Astrocyte (in vitro differentiated cells and primary cell): Measurements from ENCODE around the gene SHTN1. TPM values are rescaled to one million over a fixed set of nuclear protein-coding genes. Genes with fewer than 3 reads are reported as not detected.

Source experiments
- DNase-seq: peaks from one replicate; pipeline ENCODE4 v3.0.0-alpha.2; 2010; ENCODE audit warnings: low read depth
- FAIRE-seq: peaks from 2 replicates; lab custom pipeline; 2011; peaks lifted over from hg19 to GRCh38; lab: Jason Lieb, UNC
- H2AFZ ChIP-seq: 2 replicates; pipeline ENCODE4 v1.6.0; 2012; ENCODE audit warnings: low read depth, low read length, inconsistent platforms
- H3K27ac ChIP-seq: 2 replicates; pipeline ENCODE4 v1.5.1; 2011; ENCODE audit warnings: low read depth, low read length, inconsistent platforms
- H3K27me3 ChIP-seq: 2 replicates; pipeline ENCODE4 v1.6.0; 2011; ENCODE audit warnings: low read length, inconsistent platforms; ENCODE audit not compliant: insufficient read depth
- H3K36me3 ChIP-seq: 2 replicates; pipeline ENCODE4 v1.5.1; 2011; ENCODE audit warnings: low read length, inconsistent platforms; ENCODE audit not compliant: insufficient read depth
- H3K4me1 ChIP-seq: 2 replicates; pipeline ENCODE4 v1.5.1; 2011; ENCODE audit warnings: low read length, inconsistent platforms; ENCODE audit not compliant: insufficient read depth
- H3K4me2 ChIP-seq: 2 replicates; pipeline ENCODE4 v1.6.0; 2012; ENCODE audit warnings: low read length, inconsistent platforms
- H3K4me3 ChIP-seq: 2 replicates; pipeline ENCODE4 v1.5.1; 2011; ENCODE audit warnings: low read depth, mild to moderate bottlenecking, low read length, inconsistent platforms; ENCODE audit not compliant: insufficient read depth
- H3K79me2 ChIP-seq: 2 replicates; pipeline ENCODE4 v1.6.0; 2012; ENCODE audit warnings: mild to moderate bottlenecking, low read length, inconsistent platforms; ENCODE audit not compliant: insufficient read depth
- H3K9ac ChIP-seq: 2 replicates; pipeline ENCODE4 v1.6.0; 2012; ENCODE audit warnings: mild to moderate bottlenecking, low read length, inconsistent platforms
- H3K9me3 ChIP-seq: 2 replicates; pipeline ENCODE4 v1.5.1; 2012; ENCODE audit warnings: low read depth, mild to moderate bottlenecking, low read length, inconsistent platforms; ENCODE audit not compliant: insufficient read depth
- H4K20me1 ChIP-seq: 2 replicates; pipeline ENCODE4 v1.6.0; 2012; ENCODE audit warnings: low read length, inconsistent platforms; ENCODE audit not compliant: insufficient read depth
- H3K27ac Mint-ChIP-seq: one replicate; pipeline ENCODE4 v1.8.0; 2021; ENCODE audit warnings: mild to moderate bottlenecking, mixed read lengths; ENCODE audit not compliant: unreplicated experiment
- H3K27me3 Mint-ChIP-seq: one replicate; pipeline ENCODE4 v1.8.0; 2021; ENCODE audit warnings: low read depth, mixed read lengths; ENCODE audit not compliant: unreplicated experiment
- H3K36me3 Mint-ChIP-seq: one replicate; pipeline ENCODE4 v1.8.0; 2021; ENCODE audit warnings: low read depth, mixed read lengths; ENCODE audit not compliant: unreplicated experiment
- H3K4me1 Mint-ChIP-seq: one replicate; pipeline ENCODE4 v1.8.0; 2021; ENCODE audit warnings: low read depth, mixed read lengths; ENCODE audit not compliant: unreplicated experiment
- H3K4me3 Mint-ChIP-seq: one replicate; pipeline ENCODE4 v1.8.0; 2021; ENCODE audit warnings: mild to moderate bottlenecking, moderate library complexity, mixed read lengths; ENCODE audit not compliant: unreplicated experiment
- H3K9me3 Mint-ChIP-seq: one replicate; pipeline ENCODE4 v1.8.0; 2021; ENCODE audit warnings: mild to moderate bottlenecking, mixed read lengths; ENCODE audit not compliant: unreplicated experiment
- EZH2 ChIP-seq: IDR thresholded peaks from 2 replicates; pipeline ENCODE4 v1.6.1; 2012; ENCODE audit warnings: mild to moderate bottlenecking, low read length, inconsistent platforms; ENCODE audit not compliant: insufficient read depth
- total RNA-seq: library from RNA; stranded (reverse); gene quantifications from 2 replicates; pipeline ENCODE4 v1.2.1, GENCODE V29; 2021
- TF ChIP-seq, protein P1 (sequence below): IDR thresholded peaks from 2 replicates; pipeline ENCODE4 v1.5.1; 2011; ENCODE audit warnings: low read depth, mild to moderate bottlenecking, inconsistent platforms, low read length, moderate library complexity; ENCODE audit not compliant: insufficient read depth

The SHTN1 gene
- total RNA-seq, 1 donor from 2014 or later: 32.7 TPM

DNA sequence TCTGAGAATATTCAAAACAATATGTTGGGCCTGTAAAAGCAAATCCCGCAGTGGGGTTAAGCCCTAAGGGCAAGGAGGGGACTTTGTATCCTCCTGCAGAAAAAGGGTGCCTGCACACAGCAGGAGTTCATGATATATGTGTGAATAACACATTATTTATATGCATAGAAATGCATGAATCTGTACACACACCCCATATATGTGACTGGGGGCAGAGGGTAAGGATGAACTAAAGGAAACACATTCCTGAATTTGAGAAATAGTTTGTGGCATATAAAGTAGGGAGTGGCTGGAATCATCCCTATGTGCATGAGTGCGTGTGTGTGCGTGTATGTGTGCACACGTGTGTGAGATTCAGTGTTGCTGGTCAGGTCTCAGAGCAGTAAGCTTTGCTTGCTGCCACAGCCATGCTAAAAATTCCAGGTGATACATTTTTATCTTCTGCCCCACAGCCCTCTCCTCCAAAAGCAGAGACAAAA lies 136.8 kb downstream of the SHTN1 start:
- no peaks in the 10 kb centered on the region for H3K79me2 ChIP-seq
- no peak overlapping the region for H3K27ac Mint-ChIP-seq
- peaks cover 3% of the 10 kb centered on the region for H3K9me3 Mint-ChIP-seq
- H3K4me1 Mint-ChIP-seq: peaks cover 1% of the 10 kb centered on the region
- no peaks in the 10 kb centered on the region for H3K9me3 ChIP-seq
- no peak overlapping the region for H3K4me2 ChIP-seq
- no peaks in the 10 kb centered on the region for H3K4me1 ChIP-seq
- no peaks in the 10 kb centered on the region for H3K36me3 ChIP-seq
- H2AFZ ChIP-seq: no peak overlapping the region
- DNase-seq (no peak), FAIRE-seq (no peak)
- TF ChIP-seq, protein P1, sequence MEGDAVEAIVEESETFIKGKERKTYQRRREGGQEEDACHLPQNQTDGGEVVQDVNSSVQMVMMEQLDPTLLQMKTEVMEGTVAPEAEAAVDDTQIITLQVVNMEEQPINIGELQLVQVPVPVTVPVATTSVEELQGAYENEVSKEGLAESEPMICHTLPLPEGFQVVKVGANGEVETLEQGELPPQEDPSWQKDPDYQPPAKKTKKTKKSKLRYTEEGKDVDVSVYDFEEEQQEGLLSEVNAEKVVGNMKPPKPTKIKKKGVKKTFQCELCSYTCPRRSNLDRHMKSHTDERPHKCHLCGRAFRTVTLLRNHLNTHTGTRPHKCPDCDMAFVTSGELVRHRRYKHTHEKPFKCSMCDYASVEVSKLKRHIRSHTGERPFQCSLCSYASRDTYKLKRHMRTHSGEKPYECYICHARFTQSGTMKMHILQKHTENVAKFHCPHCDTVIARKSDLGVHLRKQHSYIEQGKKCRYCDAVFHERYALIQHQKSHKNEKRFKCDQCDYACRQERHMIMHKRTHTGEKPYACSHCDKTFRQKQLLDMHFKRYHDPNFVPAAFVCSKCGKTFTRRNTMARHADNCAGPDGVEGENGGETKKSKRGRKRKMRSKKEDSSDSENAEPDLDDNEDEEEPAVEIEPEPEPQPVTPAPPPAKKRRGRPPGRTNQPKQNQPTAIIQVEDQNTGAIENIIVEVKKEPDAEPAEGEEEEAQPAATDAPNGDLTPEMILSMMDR: no peak
- TF ChIP-seq EZH2: no peak
- H3K27me3 ChIP-seq: no peaks in the 10 kb centered on the region
- no peak overlapping the region for H3K27ac ChIP-seq
- no peak overlapping the region for H3K4me3 ChIP-seq
- no peaks in the 10 kb centered on the region for H4K20me1 ChIP-seq
- H3K4me3 Mint-ChIP-seq: no peak overlapping the region
- H3K9ac ChIP-seq: no peak overlapping the region
- no peaks in the 10 kb centered on the region for H3K36me3 Mint-ChIP-seq
- H3K27me3 Mint-ChIP-seq: peaks cover 4% of the 10 kb centered on the region

DNA sequence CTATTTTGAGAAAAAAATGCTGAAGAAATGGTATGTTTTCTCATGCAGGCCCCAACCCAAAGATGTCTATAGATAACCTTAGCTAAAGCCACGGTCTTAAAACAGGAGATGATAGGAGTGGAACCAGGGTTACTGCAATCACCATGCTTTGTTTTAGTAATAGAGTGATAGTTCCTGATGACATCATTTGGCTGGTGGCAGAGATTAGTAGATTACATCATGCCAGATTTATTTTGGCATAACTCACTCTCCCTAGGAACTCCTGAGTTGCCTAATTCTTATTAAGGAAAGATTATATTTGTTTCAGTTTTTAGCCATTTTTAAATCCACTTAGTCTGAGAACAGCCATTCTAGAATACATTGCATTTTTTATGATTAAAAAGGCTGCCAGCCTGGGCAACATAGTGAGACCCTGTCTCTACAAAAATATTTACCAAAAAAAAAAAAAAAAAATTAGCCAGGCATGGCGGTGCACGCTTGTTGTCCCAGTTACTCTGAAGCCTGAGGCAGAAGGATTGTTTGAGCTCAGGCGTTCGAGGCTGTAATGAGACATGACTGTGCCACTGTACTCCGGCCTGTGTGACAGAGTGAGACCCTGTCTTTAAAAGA lies 137.9 kb downstream of the SHTN1 start:
- H3K4me2 ChIP-seq: no peak overlapping the region
- Mint-ChIP-seq H3K9me3 (no peaks in the 10 kb centered on the region), H3K27ac (no peak overlapping the region), H3K4me3 (no peak overlapping the region), H3K36me3 (no peaks in the 10 kb centered on the region), H3K27me3 (peaks cover 4% of the 10 kb centered on the region), H3K4me1 (peaks cover 1% of the 10 kb centered on the region)
- no peaks in the 10 kb centered on the region for H4K20me1 ChIP-seq
- FAIRE-seq: no peak
- H3K9ac ChIP-seq: no peak overlapping the region
- DNase-seq: peak; percentile 47
- H3K79me2 ChIP-seq: no peaks in the 10 kb centered on the region
- H3K4me1 ChIP-seq: no peaks in the 10 kb centered on the region
- TF ChIP-seq EZH2: no peak
- TF ChIP-seq, protein P1: no peak
- H3K9me3 ChIP-seq: no peaks in the 10 kb centered on the region
- H2AFZ ChIP-seq: no peak overlapping the region
- H3K4me3 ChIP-seq: no peak overlapping the region
- H3K27me3 ChIP-seq: no peaks in the 10 kb centered on the region
- no peak overlapping the region for H3K27ac ChIP-seq
- H3K36me3 ChIP-seq: no peaks in the 10 kb centered on the region

- TF ChIP-seq, protein P1: no peak
- no peak for TF ChIP-seq EZH2
- Histone ChIP-seq H3K4me1 (no peaks in the 10 kb centered on the region), H3K9ac (no peak overlapping the region), H3K27me3 (no peaks in the 10 kb centered on the region), H3K4me3 (no peak overlapping the region), H3K9me3 (no peaks in the 10 kb centered on the region), H2AFZ (no peak overlapping the region), H3K27ac (no peak overlapping the region), H3K79me2 (no peaks in the 10 kb centered on the region), H3K36me3 (no peaks in the 10 kb centered on the region), H4K20me1 (no peaks in the 10 kb centered on the region), H3K4me2 (no peak overlapping the region)
- Mint-ChIP-seq H3K36me3 (no peaks in the 10 kb centered on the region), H3K27ac (no peak overlapping the region), H3K4me3 (no peak overlapping the region), H3K9me3 (no peaks in the 10 kb centered on the region), H3K27me3 (peaks cover 4% of the 10 kb centered on the region), H3K4me1 (peaks cover 1% of the 10 kb centered on the region)
- DNase-seq: no peak
- no peak for FAIRE-seq
Observed at GRCh38 chr10:116866066-116866465, 138.9 kb downstream of the SHTN1 start.
